Measurements from ENCODE around the gene GTF2IRD1.
"Not testable (repeated sequence)": the region's sequence is repeated elsewhere in the genome, so short reads cannot be mapped to it uniquely, and the experiment has no call there.

Gene GTF2IRD1

GRCh38 chr7:74545921-74546320 lies 92.2 kb downstream of the GTF2IRD1 start:
- Histone ChIP-seq H3K4me1 (ENCODE audit: control insufficient read depth, insufficient read depth, low read length) (peaks cover 4% of the 10 kb centered on the region), H3K9me3 (ENCODE audit: control insufficient read depth, low read length) (no peaks in the 10 kb centered on the region)

DNA sequence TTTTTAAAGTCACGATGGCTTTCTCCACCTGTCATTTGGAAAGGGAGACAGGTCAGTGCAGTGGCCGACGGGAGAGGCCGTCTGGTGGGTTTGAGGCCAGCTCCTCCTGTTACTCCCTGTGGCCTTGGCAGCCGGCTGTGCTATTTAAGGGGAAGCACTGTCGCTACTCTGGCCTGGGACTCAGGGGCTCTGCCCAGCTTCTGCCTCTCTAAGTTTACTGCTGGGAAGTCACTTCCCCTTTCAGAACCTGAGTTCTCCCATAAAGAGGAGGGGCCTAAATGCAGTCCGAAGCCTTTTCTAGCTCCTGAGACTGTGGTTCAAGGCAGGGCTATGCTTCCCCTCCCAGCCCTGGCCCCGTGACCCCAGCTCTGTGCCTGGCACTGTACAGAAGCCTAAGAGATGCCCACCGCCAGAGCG lies 99.9 kb downstream of the GTF2IRD1 start:
- H3K9ac ChIP-seq (ENCODE audit: low read length); H3K36me3 ChIP-seq (ENCODE audit: control insufficient read depth, insufficient read depth, low read length, severe bottlenecking); H3K27me3 ChIP-seq (replicated peaks; ENCODE audit: control insufficient read depth, insufficient read depth, low read length); DNase-seq (ENCODE audit: low read depth); H3K4me3 ChIP-seq (ENCODE audit: low read length); H3K9me3 ChIP-seq (ENCODE audit: control insufficient read depth, low read length); H3K4me1 ChIP-seq (ENCODE audit: control insufficient read depth, insufficient read depth, low read length): not testable (repeated sequence)

More at GRCh38 chr7:74545921-74546320, 92.2 kb downstream of the GTF2IRD1 start:
- Histone ChIP-seq H3K4me3 (ENCODE audit: low read length) (no peak overlapping the region), H3K9ac (ENCODE audit: low read length) (no peak overlapping the region), H3K36me3 (ENCODE audit: control insufficient read depth, insufficient read depth, low read length, severe bottlenecking) (peaks cover 13% of the 10 kb centered on the region), H3K27me3 (replicated peaks; ENCODE audit: control insufficient read depth, insufficient read depth, low read length) (no peaks in the 10 kb centered on the region)
- DNase-seq (ENCODE audit: low read depth) = no peak

GRCh38 chr7:74554178-74554577 lies 100.5 kb downstream of the GTF2IRD1 start:
- DNase-seq (ENCODE audit: low read depth) = no peak
- Histone ChIP-seq H3K9me3 (ENCODE audit: control insufficient read depth, low read length) (no peaks in the 10 kb centered on the region), H3K27me3 (replicated peaks; ENCODE audit: control insufficient read depth, insufficient read depth, low read length) (no peaks in the 10 kb centered on the region), H3K4me3 (ENCODE audit: low read length) (no peak overlapping the region), H3K36me3 (ENCODE audit: control insufficient read depth, insufficient read depth, low read length, severe bottlenecking) (peaks cover 15% of the 10 kb centered on the region), H3K4me1 (ENCODE audit: control insufficient read depth, insufficient read depth, low read length) (peaks cover 4% of the 10 kb centered on the region), H3K9ac (ENCODE audit: low read length) (no peak overlapping the region)

DNA sequence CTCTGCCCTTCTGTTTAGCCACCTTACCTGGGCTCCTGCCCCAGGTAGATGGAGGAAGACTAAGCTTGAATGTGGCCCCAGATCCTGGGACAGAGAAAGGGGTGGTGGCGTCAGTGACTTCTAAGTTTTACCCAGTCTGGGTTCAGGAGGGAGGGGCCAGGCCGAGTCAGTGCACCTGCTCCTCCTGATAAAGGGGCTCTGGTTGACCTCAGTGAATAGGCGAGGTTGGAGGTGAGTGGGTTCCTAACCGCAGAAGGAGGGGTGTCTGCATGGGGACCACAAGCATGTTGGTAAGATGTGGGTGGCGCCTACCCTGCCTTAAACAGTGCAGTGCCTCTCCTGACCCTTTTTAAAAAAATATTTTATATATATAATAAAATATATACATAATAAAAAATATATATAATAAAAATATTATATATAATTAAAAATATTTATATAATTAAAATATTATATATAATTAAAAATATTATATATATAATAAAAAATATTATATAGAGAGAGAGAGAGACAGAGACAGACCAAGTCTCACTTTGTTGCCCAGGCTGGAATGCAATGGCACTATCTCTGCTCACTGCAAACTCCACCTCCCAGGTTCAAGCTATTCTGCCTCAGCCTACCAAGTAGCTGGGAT lies 106.5 kb downstream of the GTF2IRD1 start:
- no peaks in the 10 kb centered on the region for H3K27me3 ChIP-seq (replicated peaks; ENCODE audit: control insufficient read depth, insufficient read depth, low read length)
- peaks cover 15% of the 10 kb centered on the region for H3K36me3 ChIP-seq (ENCODE audit: control insufficient read depth, insufficient read depth, low read length, severe bottlenecking)
- H3K9me3 ChIP-seq (ENCODE audit: control insufficient read depth, low read length) = no peaks in the 10 kb centered on the region
- no peak overlapping the region for H3K4me3 ChIP-seq (ENCODE audit: low read length)
- H3K4me1 ChIP-seq (ENCODE audit: control insufficient read depth, insufficient read depth, low read length) = no peaks in the 10 kb centered on the region
- no peak overlapping the region for H3K9ac ChIP-seq (ENCODE audit: low read length)
- no peak for DNase-seq (ENCODE audit: low read depth)

DNA sequence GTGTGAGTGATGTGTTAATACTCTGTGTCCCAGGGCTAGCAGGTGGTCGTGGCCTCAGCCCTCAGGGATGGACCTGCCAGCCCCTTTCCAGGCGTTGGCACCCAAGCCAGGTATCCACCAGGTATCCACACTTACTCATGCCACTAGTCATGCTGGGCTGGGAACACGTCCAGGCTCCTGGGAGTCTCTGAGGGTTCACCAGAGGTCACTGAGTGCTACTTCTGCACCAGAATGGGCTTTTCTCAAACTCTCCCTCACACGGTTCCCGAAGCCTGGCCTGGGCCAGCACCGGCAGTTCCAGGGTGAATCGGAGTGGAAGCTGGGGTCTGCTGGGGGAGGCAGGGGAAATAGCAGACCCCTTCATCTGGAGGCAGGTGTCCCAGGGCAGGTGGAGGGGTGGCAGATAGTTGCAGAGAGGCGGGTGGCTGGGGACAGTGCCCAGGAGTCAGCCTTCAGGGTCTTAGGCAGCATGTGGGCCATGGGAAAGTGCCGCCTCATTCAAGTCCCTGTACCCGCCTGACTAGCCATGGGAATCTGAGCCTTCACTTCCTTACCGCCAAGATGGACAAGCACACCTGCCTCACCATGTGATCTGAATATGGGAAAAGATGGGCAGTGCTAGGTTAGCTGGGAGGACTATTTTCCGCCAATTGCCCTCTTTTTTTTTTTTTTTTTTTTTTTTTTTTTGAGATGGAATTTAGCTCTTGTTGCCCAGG lies 108.3 kb downstream of the GTF2IRD1 start:
- no peaks in the 10 kb centered on the region for H3K4me1 ChIP-seq (ENCODE audit: control insufficient read depth, insufficient read depth, low read length)
- no peak for DNase-seq (ENCODE audit: low read depth)
- H3K36me3 ChIP-seq (ENCODE audit: control insufficient read depth, insufficient read depth, low read length, severe bottlenecking) = peaks cover 15% of the 10 kb centered on the region
- no peaks in the 10 kb centered on the region for H3K9me3 ChIP-seq (ENCODE audit: control insufficient read depth, low read length)
- no peaks in the 10 kb centered on the region for H3K27me3 ChIP-seq (replicated peaks; ENCODE audit: control insufficient read depth, insufficient read depth, low read length)
- no peak overlapping the region for H3K4me3 ChIP-seq (ENCODE audit: low read length)
- H3K9ac ChIP-seq (ENCODE audit: low read length) = no peak overlapping the region

DNA sequence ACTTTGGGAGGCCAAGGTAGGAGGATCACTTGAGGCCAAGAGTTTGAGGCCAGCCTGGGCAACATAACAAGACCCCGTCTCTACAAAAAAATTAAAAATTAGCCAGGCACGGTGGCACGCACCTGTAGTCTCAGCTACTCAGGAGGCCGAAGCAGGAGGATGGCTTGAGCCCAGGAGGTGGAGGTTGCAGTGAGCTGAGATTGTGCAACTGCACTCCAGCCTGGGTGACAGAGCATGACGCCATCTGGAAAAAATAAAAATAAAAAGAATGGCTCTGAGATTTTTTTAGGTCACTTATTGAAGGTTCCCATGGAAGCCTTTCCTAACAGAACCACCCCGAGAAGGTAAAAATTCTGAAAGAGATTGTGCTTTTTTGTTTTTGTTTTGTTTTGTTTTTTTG lies 109.9 kb downstream of the GTF2IRD1 start:
- H3K9me3 ChIP-seq (ENCODE audit: control insufficient read depth, low read length); DNase-seq (ENCODE audit: low read depth); H3K4me3 ChIP-seq (ENCODE audit: low read length); H3K36me3 ChIP-seq (ENCODE audit: control insufficient read depth, insufficient read depth, low read length, severe bottlenecking); H3K9ac ChIP-seq (ENCODE audit: low read length); H3K27me3 ChIP-seq (replicated peaks; ENCODE audit: control insufficient read depth, insufficient read depth, low read length); H3K4me1 ChIP-seq (ENCODE audit: control insufficient read depth, insufficient read depth, low read length): not testable (repeated sequence)

DNA sequence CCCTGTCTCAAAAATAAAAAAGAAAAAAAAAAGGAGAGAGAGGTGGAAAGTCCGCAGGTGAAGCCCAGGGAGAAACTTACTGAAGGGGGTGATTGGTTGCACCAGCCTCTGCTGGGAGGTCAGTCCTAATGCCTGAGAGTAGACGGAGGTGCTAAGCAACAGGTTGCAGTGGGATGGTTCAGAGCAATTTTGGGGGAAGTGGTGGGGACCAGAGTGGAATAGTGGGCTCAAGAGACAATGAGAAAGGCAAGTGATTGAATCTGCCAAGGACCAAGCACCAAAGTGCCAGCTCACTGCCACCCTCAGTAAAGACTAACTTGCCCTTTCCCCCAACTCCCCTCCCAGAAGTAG lies 113.6 kb downstream of the GTF2IRD1 start:
- Histone ChIP-seq H3K4me3 (ENCODE audit: low read length) (no peak overlapping the region), H3K36me3 (ENCODE audit: control insufficient read depth, insufficient read depth, low read length, severe bottlenecking) (no peaks in the 10 kb centered on the region), H3K27me3 (replicated peaks; ENCODE audit: control insufficient read depth, insufficient read depth, low read length) (no peaks in the 10 kb centered on the region), H3K9ac (ENCODE audit: low read length) (no peak overlapping the region), H3K9me3 (ENCODE audit: control insufficient read depth, low read length) (no peaks in the 10 kb centered on the region), H3K4me1 (ENCODE audit: control insufficient read depth, insufficient read depth, low read length) (peaks cover 6% of the 10 kb centered on the region)
- DNase-seq (ENCODE audit: low read depth) = no peak

GRCh38 chr7:74568658-74569057 lies 115.0 kb downstream of the GTF2IRD1 start:
- Histone ChIP-seq H3K4me1 (ENCODE audit: control insufficient read depth, insufficient read depth, low read length) (peaks cover 6% of the 10 kb centered on the region), H3K27me3 (replicated peaks; ENCODE audit: control insufficient read depth, insufficient read depth, low read length) (no peaks in the 10 kb centered on the region), H3K4me3 (ENCODE audit: low read length) (no peak overlapping the region), H3K36me3 (ENCODE audit: control insufficient read depth, insufficient read depth, low read length, severe bottlenecking) (no peaks in the 10 kb centered on the region), H3K9me3 (ENCODE audit: control insufficient read depth, low read length) (no peaks in the 10 kb centered on the region), H3K9ac (ENCODE audit: low read length) (no peak overlapping the region)
- DNase-seq (ENCODE audit: low read depth) = no peak

GRCh38 chr7:74569501-74570075 lies 115.9 kb downstream of the GTF2IRD1 start:
- H3K9ac ChIP-seq (ENCODE audit: low read length) = no peak overlapping the region
- H3K9me3 ChIP-seq (ENCODE audit: control insufficient read depth, low read length) = no peaks in the 10 kb centered on the region
- H3K4me1 ChIP-seq (ENCODE audit: control insufficient read depth, insufficient read depth, low read length) = peaks cover 6% of the 10 kb centered on the region
- no peaks in the 10 kb centered on the region for H3K27me3 ChIP-seq (replicated peaks; ENCODE audit: control insufficient read depth, insufficient read depth, low read length)
- no peak overlapping the region for H3K4me3 ChIP-seq (ENCODE audit: low read length)
- DNase-seq (ENCODE audit: low read depth) = no peak
- H3K36me3 ChIP-seq (ENCODE audit: control insufficient read depth, insufficient read depth, low read length, severe bottlenecking) = no peaks in the 10 kb centered on the region

DNA sequence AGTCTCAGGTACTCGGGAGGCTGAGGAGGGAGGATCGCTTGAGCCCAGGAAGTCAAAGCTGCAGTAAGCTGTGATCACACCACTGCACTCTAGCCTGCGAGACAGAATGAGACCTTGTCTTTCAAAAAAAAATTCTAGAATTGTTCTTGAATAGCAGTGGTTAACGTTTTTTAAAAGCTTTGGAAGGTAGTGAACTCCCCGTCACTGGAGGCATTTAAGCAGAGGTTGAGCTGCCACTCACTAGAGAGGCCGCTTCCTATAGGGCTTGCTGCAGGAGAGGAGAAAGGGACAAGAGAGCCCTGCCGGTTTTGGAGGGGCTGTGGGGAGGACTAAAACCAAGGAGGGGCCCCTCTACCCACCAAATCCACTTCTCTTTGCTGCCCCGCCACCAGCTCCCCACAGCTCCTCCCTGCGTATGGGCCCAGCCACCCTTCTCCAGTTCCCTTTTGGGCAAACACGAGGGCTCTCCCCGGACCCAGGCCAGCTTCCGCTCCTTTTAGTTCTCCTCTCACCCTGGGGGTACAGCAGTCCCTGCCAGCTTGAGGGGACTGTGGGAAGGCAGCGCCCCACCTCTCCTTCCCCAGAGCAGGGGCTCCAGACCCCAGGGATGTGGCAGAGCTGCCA lies 116.9 kb downstream of the GTF2IRD1 start:
- peaks cover 6% of the 10 kb centered on the region for H3K4me1 ChIP-seq (ENCODE audit: control insufficient read depth, insufficient read depth, low read length)
- DNase-seq (ENCODE audit: low read depth) = no peak

GRCh38 chr7:74572301-74572979 lies 118.7 kb downstream of the GTF2IRD1 start:
- Histone ChIP-seq H3K27me3 (replicated peaks; ENCODE audit: control insufficient read depth, insufficient read depth, low read length) (no peaks in the 10 kb centered on the region), H3K36me3 (ENCODE audit: control insufficient read depth, insufficient read depth, low read length, severe bottlenecking) (no peaks in the 10 kb centered on the region), H3K9ac (ENCODE audit: low read length) (no peak overlapping the region), H3K4me3 (ENCODE audit: low read length) (no peak overlapping the region), H3K9me3 (ENCODE audit: control insufficient read depth, low read length) (no peaks in the 10 kb centered on the region), H3K4me1 (ENCODE audit: control insufficient read depth, insufficient read depth, low read length) (peaks cover 6% of the 10 kb centered on the region)
- DNase-seq (ENCODE audit: low read depth) = no peak

More for the DNA sequence above, 116.9 kb downstream of the GTF2IRD1 start:
- H3K36me3 ChIP-seq (ENCODE audit: control insufficient read depth, insufficient read depth, low read length, severe bottlenecking) = no peaks in the 10 kb centered on the region
- H3K4me3 ChIP-seq (ENCODE audit: low read length) = no peak overlapping the region
- H3K9me3 ChIP-seq (ENCODE audit: control insufficient read depth, low read length) = no peaks in the 10 kb centered on the region
- no peaks in the 10 kb centered on the region for H3K27me3 ChIP-seq (replicated peaks; ENCODE audit: control insufficient read depth, insufficient read depth, low read length)
- H3K9ac ChIP-seq (ENCODE audit: low read length) = no peak overlapping the region

Measured in adipocyte (in vitro differentiated cells).